HCEC 1CT (cell line): Measurements from ENCODE around the gene RMRP.

Source experiments
- DNase-seq: peaks from one replicate; pipeline ENCODE4 v3.0.0-alpha.2; 2017

RMRP gene

GRCh38 chr9:35657546-35658136, at the start of gene RMRP:
Gene RMRP, minus strand, starts transcription at chr9:35658019.
- peak; percentile 100 for DNase-seq

GRCh38 chr9:35706951-35707350, 49.1 kb upstream of the RMRP start:
- no peak for DNase-seq

GRCh38 chr9:35705836-35706430, 48.1 kb upstream of the RMRP start:
- DNase-seq: no peak

GRCh38 chr9:35705372-35705771, 47.6 kb upstream of the RMRP start:
- no peak for DNase-seq

GRCh38 chr9:35703906-35704672, 46.3 kb upstream of the RMRP start:
- no peak for DNase-seq

- no peak for DNase-seq
Observed at GRCh38 chr9:35702696-35703095, 44.9 kb upstream of the RMRP start.

- no peak for DNase-seq
Observed at GRCh38 chr9:35700942-35701341, 43.1 kb upstream of the RMRP start.

- DNase-seq: no peak
Observed at GRCh38 chr9:35700031-35700430, 42.2 kb upstream of the RMRP start.

- DNase-seq: no peak
Observed at GRCh38 chr9:35698231-35698630, 40.4 kb upstream of the RMRP start.

- no peak for DNase-seq
Observed at GRCh38 chr9:35697486-35697885, 39.7 kb upstream of the RMRP start.

- peak; percentile 63 for DNase-seq
Observed at GRCh38 chr9:35696520-35697215, 38.8 kb upstream of the RMRP start.

GRCh38 chr9:35695943-35696401, 38.2 kb upstream of the RMRP start:
- no peak for DNase-seq

GRCh38 chr9:35691757-35692301, 34.0 kb upstream of the RMRP start:
- DNase-seq: no peak

- no peak for DNase-seq
Observed at GRCh38 chr9:35691334-35691650, 33.5 kb upstream of the RMRP start.

GRCh38 chr9:35690614-35691333, 33.0 kb upstream of the RMRP start:
- peak; percentile 80 for DNase-seq

GRCh38 chr9:35690294-35690613, 32.4 kb upstream of the RMRP start:
- no peak for DNase-seq

GRCh38 chr9:35689542-35690293, 31.9 kb upstream of the RMRP start, which contains the start of gene TPM2:
Gene TPM2, minus strand, starts transcription at chr9:35689925. Its CDS starts 108 bp downstream, at chr9:35689817.
- peak; percentile 91 for DNase-seq

- DNase-seq: peak; percentile 82
Observed at GRCh38 chr9:35688558-35689541, 31.0 kb upstream of the RMRP start.

GRCh38 chr9:35687972-35688557, 30.2 kb upstream of the RMRP start:
- DNase-seq: no peak

- DNase-seq: no peak
Observed at GRCh38 chr9:35687306-35687705, 29.5 kb upstream of the RMRP start.
